ENCODE results near the gene P2RY1. TPM values are rescaled to one million over a fixed set of nuclear protein-coding genes. Genes with fewer than 3 reads are reported as not detected.
"Not testable (repeated sequence)": the region's sequence is repeated elsewhere in the genome, so short reads cannot be mapped to it uniquely, and the experiment has no call there.

P2RY1 gene
- polyA plus RNA-seq, 1 donor from 2014 or later: 0.04 TPM

GRCh38 chr3:152857082-152857481 lies 22.2 kb downstream of the P2RY1 start:
- Mint-ChIP-seq H3K36me3 (no peaks in the 10 kb centered on the region), H3K27me3 (no peaks in the 10 kb centered on the region), H3K4me3 (no peak overlapping the region), H3K9me3 (peaks cover 0 to 1% (median 0%) of the 10 kb centered on the region in 3 donors), H3K4me1 (no peaks in the 10 kb centered on the region), H3K27ac (no peak overlapping the region)

- Mint-ChIP-seq H3K4me1 (no peaks in the 10 kb centered on the region), H3K9me3 (peaks cover 0 to 1% (median 0%) of the 10 kb centered on the region in 3 donors), H3K27ac (no peak overlapping the region), H3K36me3 (no peaks in the 10 kb centered on the region), H3K27me3 (no peaks in the 10 kb centered on the region), H3K4me3 (no peak overlapping the region)
These were observed 23.4 kb downstream of the P2RY1 start for GRCh38 chr3:152858170-152858800.

GRCh38 chr3:152860736-152861135 lies 25.8 kb downstream of the P2RY1 start:
- Mint-ChIP-seq H3K27me3 (no peaks in the 10 kb centered on the region), H3K9me3 (no peaks in the 10 kb centered on the region), H3K4me3 (no peak overlapping the region), H3K36me3 (no peaks in the 10 kb centered on the region), H3K27ac (no peak overlapping the region), H3K4me1 (no peaks in the 10 kb centered on the region)

GRCh38 chr3:152865668-152866245 lies 30.8 kb downstream of the P2RY1 start:
- Mint-ChIP-seq H3K27ac (no peak overlapping the region), H3K9me3 (no peaks in the 10 kb centered on the region), H3K36me3 (no peaks in the 10 kb centered on the region), H3K4me1 (no peaks in the 10 kb centered on the region), H3K27me3 (peaks cover 1% of the 10 kb centered on the region), H3K4me3 (no peak overlapping the region)

- Mint-ChIP-seq H3K27ac (no peak overlapping the region), H3K9me3 (peaks cover 4 to 8% (median 7%) of the 10 kb centered on the region in 3 donors), H3K27me3 (peaks cover 1% of the 10 kb centered on the region)
These were observed 35.1 kb downstream of the P2RY1 start for GRCh38 chr3:152870027-152870426.

GRCh38 chr3:152873314-152873713 lies 38.4 kb downstream of the P2RY1 start:
- not testable (repeated sequence) for H3K4me1 Mint-ChIP-seq, H3K4me3 Mint-ChIP-seq, H3K27me3 Mint-ChIP-seq, H3K9me3 Mint-ChIP-seq, H3K36me3 Mint-ChIP-seq, H3K27ac Mint-ChIP-seq

More at GRCh38 chr3:152870027-152870426, 35.1 kb downstream of the P2RY1 start:
- Mint-ChIP-seq H3K4me3 (no peak overlapping the region), H3K4me1 (no peaks in the 10 kb centered on the region), H3K36me3 (no peaks in the 10 kb centered on the region)

GRCh38 chr3:152874896-152875749 lies 40.2 kb downstream of the P2RY1 start:
- no peaks in the 10 kb centered on the region for H3K4me1 Mint-ChIP-seq
- H3K27me3 Mint-ChIP-seq: peaks cover 2% of the 10 kb centered on the region
- H3K36me3 Mint-ChIP-seq: no peaks in the 10 kb centered on the region
- peaks cover 9% of the 10 kb centered on the region in 3 donors for H3K9me3 Mint-ChIP-seq
- H3K27ac Mint-ChIP-seq: no peak overlapping the region
- no peak overlapping the region for H3K4me3 Mint-ChIP-seq

GRCh38 chr3:152879130-152879789 lies 44.3 kb downstream of the P2RY1 start:
- H3K4me3 Mint-ChIP-seq: no peak overlapping the region
- H3K9me3 Mint-ChIP-seq: peaks cover 5 to 9% (median 9%) of the 10 kb centered on the region in 3 donors
- peaks cover 2% of the 10 kb centered on the region for H3K27me3 Mint-ChIP-seq
- no peaks in the 10 kb centered on the region for H3K36me3 Mint-ChIP-seq
- H3K4me1 Mint-ChIP-seq: no peaks in the 10 kb centered on the region
- H3K27ac Mint-ChIP-seq: no peak overlapping the region

GRCh38 chr3:152879790-152880174 lies 44.9 kb downstream of the P2RY1 start:
- Mint-ChIP-seq H3K27me3 (peaks cover 2% of the 10 kb centered on the region), H3K36me3 (no peaks in the 10 kb centered on the region), H3K4me1 (no peaks in the 10 kb centered on the region), H3K4me3 (no peak overlapping the region), H3K27ac (no peak overlapping the region), H3K9me3 (peaks cover 2 to 7% (median 4%) of the 10 kb centered on the region in 3 donors)

- Mint-ChIP-seq H3K4me3 (no peak overlapping the region), H3K27me3 (no peaks in the 10 kb centered on the region), H3K9me3 (no peaks in the 10 kb centered on the region), H3K4me1 (no peaks in the 10 kb centered on the region), H3K36me3 (no peaks in the 10 kb centered on the region), H3K27ac (no peak overlapping the region)
These were observed 50.1 kb downstream of the P2RY1 start for GRCh38 chr3:152885076-152885475.

All from IgD-negative memory B cell (primary cell).